Erythroblast (primary cell): Measurements from ENCODE around the gene SMARCAD1.

Experiments used
- GATA1 ChIP-seq: IDR thresholded peaks from 2 replicates; pipeline ENCODE4 v1.6.1; 2011; ENCODE audit warnings: low read depth, mild to moderate bottlenecking, control low read depth, low read length, moderate library complexity
- POLR2A ChIP-seq: IDR thresholded peaks from 2 replicates; pipeline ENCODE4 v1.6.1; 2011; ENCODE audit warnings: mild to moderate bottlenecking, low read length

DNA sequence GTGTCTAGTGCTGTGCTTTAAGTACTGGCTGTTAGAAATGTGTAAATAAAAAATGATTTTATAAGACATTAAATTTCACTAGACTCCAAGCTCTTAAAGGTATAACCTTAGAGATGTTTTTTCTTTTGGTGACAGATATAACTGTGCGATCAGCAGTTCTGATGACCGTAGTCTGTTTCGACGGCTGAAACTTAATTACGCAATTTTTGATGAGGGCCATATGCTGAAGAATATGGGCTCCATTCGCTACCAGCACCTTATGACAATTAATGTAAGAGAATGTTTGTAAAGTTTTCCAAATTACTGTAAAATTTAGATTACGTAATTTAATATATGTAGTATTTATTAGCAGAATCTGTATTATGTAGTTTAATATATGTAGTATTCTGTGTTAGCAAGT lies 68.5 kb downstream of the SMARCAD1 start:
- TF ChIP-seq POLR2A (no peak), GATA1 (no peak)
